Osteocyte (in vitro differentiated cells): ENCODE data around the gene ERP44. TPM values are rescaled to one million over a fixed set of nuclear protein-coding genes. Genes with fewer than 3 reads are reported as not detected.

Experiments
- DNase-seq: peaks from one replicate; pipeline ENCODE4 v3.0.0; 2021; ENCODE audit warnings: mixed read lengths; ENCODE audit not compliant: unreplicated experiment; ENCODE audit errors: extremely low spot score
- H3K27ac Mint-ChIP-seq: one replicate; pipeline ENCODE4 v1.8.0; 2021; ENCODE audit warnings: mild to moderate bottlenecking, mixed read lengths; ENCODE audit not compliant: unreplicated experiment
- H3K27me3 Mint-ChIP-seq: one replicate; pipeline ENCODE4 v1.8.0; 2021; ENCODE audit warnings: mixed read lengths; ENCODE audit not compliant: unreplicated experiment
- H3K36me3 Mint-ChIP-seq: one replicate; pipeline ENCODE4 v1.8.0; 2021; ENCODE audit warnings: mixed read lengths; ENCODE audit not compliant: unreplicated experiment
- H3K4me1 Mint-ChIP-seq: one replicate; pipeline ENCODE4 v1.8.0; 2021; ENCODE audit warnings: mixed read lengths; ENCODE audit not compliant: unreplicated experiment
- H3K4me3 Mint-ChIP-seq: one replicate; pipeline ENCODE4 v1.8.0; 2021; ENCODE audit warnings: mild to moderate bottlenecking, moderate library complexity, mixed read lengths; ENCODE audit not compliant: unreplicated experiment
- H3K9me3 Mint-ChIP-seq: one replicate; pipeline ENCODE4 v1.8.0; 2021; ENCODE audit warnings: mixed read lengths; ENCODE audit not compliant: unreplicated experiment
- total RNA-seq: library from RNA; stranded (reverse); gene quantifications from 2 replicates; pipeline ENCODE4 v1.2.1, GENCODE V29; 2021
- TF ChIP-seq, protein P1 (sequence below): fragments of 200-600 bp; sonication (generic); IDR thresholded peaks from 2 replicates; pipeline ENCODE4 v1.5.0; 2021; ENCODE audit warnings: antibody characterized with exemption, mild to moderate bottlenecking, moderate library complexity

ERP44 gene
- total RNA-seq, 1 donor from 2014 or later: 24.7 TPM

GRCh38 chr9:99948896-99949295 lies 149.9 kb downstream of the ERP44 start:
- no peak for DNase-seq
- Mint-ChIP-seq H3K4me3 (no peak overlapping the region), H3K27me3 (no peaks in the 10 kb centered on the region), H3K27ac (no peak overlapping the region), H3K9me3 (no peaks in the 10 kb centered on the region), H3K36me3 (peaks cover 16% of the 10 kb centered on the region), H3K4me1 (no peaks in the 10 kb centered on the region)
- TF ChIP-seq, protein P1, sequence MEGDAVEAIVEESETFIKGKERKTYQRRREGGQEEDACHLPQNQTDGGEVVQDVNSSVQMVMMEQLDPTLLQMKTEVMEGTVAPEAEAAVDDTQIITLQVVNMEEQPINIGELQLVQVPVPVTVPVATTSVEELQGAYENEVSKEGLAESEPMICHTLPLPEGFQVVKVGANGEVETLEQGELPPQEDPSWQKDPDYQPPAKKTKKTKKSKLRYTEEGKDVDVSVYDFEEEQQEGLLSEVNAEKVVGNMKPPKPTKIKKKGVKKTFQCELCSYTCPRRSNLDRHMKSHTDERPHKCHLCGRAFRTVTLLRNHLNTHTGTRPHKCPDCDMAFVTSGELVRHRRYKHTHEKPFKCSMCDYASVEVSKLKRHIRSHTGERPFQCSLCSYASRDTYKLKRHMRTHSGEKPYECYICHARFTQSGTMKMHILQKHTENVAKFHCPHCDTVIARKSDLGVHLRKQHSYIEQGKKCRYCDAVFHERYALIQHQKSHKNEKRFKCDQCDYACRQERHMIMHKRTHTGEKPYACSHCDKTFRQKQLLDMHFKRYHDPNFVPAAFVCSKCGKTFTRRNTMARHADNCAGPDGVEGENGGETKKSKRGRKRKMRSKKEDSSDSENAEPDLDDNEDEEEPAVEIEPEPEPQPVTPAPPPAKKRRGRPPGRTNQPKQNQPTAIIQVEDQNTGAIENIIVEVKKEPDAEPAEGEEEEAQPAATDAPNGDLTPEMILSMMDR: no peak

GRCh38 chr9:99948482-99948881 lies 150.3 kb downstream of the ERP44 start:
- Mint-ChIP-seq H3K4me3 (no peak overlapping the region), H3K27ac (no peak overlapping the region), H3K36me3 (peaks cover 19% of the 10 kb centered on the region), H3K27me3 (no peaks in the 10 kb centered on the region), H3K9me3 (no peaks in the 10 kb centered on the region), H3K4me1 (no peaks in the 10 kb centered on the region)
- no peak for DNase-seq
- TF ChIP-seq, protein P1: no peak

GRCh38 chr9:99947395-99947794 lies 151.4 kb downstream of the ERP44 start:
- no peaks in the 10 kb centered on the region for H3K9me3 Mint-ChIP-seq
- peaks cover 18% of the 10 kb centered on the region for H3K36me3 Mint-ChIP-seq
- no peaks in the 10 kb centered on the region for H3K27me3 Mint-ChIP-seq
- DNase-seq: no peak
- H3K27ac Mint-ChIP-seq: no peak overlapping the region
- no peaks in the 10 kb centered on the region for H3K4me1 Mint-ChIP-seq
- H3K4me3 Mint-ChIP-seq: no peak overlapping the region
- TF ChIP-seq, protein P1: peak; percentile 17

- Mint-ChIP-seq H3K9me3 (peaks cover 18% of the 10 kb centered on the region), H3K27me3 (no peaks in the 10 kb centered on the region), H3K4me1 (no peaks in the 10 kb centered on the region), H3K4me3 (no peak overlapping the region), H3K27ac (no peak overlapping the region), H3K36me3 (peaks cover 22% of the 10 kb centered on the region)
- TF ChIP-seq, protein P1: no peak
- DNase-seq: no peak
Observed at GRCh38 chr9:99936947-99937587, 161.7 kb downstream of the ERP44 start.

DNA sequence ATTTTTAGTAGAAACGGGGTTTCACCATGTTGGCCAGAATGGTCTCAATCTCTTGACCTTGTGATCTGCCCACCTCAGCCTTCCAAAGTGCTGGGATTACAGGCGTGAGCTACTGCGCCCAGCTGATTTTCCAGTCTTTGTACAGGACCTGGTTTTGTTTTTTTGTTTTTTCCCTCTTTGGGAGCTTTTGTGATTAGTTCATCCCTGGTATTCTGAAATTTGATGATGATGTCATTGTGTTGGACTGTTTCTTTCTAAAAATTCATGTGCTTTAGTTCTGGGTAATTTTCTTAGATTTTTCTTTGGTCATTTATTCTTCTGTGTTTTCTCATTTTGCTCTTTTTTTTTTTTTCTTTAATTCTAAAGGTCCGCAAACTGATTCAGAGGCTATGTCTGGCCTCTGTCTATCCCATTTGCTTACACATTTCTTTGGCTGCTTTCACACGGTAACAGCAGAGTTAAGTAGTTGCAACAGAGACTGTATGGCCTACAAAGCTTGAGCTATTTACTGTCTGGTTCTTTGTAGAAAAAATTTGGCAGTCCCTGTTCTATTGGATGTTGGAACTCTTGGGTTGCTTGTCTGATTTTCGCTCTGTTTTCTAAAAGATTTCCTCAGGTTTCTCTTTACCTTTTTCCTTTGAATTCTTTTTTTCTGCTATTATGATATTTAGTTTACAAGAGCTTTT lies 167.5 kb downstream of the ERP44 start:
- H3K27ac Mint-ChIP-seq: no peak overlapping the region
- H3K27me3 Mint-ChIP-seq: no peaks in the 10 kb centered on the region

More for the DNA sequence above, 167.5 kb downstream of the ERP44 start:
- Mint-ChIP-seq H3K36me3 (peaks cover 33% of the 10 kb centered on the region), H3K4me1 (peaks cover 6% of the 10 kb centered on the region), H3K9me3 (peaks cover 9% of the 10 kb centered on the region), H3K4me3 (no peak overlapping the region)
- DNase-seq: no peak
- TF ChIP-seq, protein P1: no peak
